OCI-M2 (cell line): ENCODE results near the gene IQCE.
"Not testable (repeated sequence)": the region's sequence is repeated elsewhere in the genome, so short reads cannot be mapped to it uniquely, and the experiment has no call there.

Source experiments
- DNase-seq: peaks from one replicate; lab custom pipeline; 2025; ENCODE audit not compliant: unreplicated experiment; lab: John Stamatoyannopoulos, UW

The IQCE gene

DNA sequence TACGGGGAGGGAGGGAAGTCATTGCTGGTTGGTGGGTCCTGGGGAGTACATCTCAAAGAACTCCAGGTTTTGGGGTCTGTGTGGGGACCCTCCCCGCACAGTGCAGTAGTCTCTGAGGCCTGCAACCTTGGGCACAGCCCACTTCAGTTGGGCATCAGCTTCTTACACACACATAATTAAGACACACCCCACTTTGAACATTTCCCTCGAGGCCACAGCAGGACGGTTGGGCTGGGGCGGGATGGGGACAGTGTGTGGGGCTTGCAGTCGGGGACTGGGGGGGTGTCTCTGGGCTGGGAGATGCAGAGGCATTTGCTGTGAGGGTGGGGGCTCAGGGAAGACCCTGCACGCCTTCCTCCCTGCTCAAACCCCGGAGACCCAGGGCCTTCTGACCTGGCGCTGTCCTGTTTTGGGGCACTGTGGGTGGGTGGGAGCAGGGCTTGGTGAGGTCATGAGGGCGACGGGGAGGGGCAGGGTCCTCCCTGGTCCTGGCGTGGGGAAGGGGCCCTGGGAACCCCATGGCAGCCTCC, 38.0 kb upstream of the IQCE start:
- no peak for DNase-seq

DNA sequence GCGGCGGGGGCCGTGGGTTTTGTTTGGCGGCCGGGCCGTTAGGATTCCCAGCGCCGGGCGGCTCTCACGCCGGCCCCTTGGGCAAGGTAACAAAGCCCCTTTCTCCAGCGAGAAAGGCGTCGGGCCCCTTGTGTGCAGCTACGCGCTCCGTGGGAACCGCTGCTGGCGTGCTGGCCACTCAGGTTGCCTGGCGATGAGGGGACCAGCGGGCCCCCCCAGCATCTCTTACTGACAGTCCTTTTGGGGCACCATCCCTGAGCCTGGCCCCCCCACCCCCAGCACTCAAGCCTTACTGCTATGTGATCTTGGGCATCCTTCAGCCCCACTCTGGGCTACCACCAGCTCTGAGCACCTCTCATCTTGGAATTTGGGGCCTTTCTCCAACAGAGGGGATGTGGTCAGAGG, 37.4 kb upstream of the IQCE start:
- DNase-seq = no peak

DNA sequence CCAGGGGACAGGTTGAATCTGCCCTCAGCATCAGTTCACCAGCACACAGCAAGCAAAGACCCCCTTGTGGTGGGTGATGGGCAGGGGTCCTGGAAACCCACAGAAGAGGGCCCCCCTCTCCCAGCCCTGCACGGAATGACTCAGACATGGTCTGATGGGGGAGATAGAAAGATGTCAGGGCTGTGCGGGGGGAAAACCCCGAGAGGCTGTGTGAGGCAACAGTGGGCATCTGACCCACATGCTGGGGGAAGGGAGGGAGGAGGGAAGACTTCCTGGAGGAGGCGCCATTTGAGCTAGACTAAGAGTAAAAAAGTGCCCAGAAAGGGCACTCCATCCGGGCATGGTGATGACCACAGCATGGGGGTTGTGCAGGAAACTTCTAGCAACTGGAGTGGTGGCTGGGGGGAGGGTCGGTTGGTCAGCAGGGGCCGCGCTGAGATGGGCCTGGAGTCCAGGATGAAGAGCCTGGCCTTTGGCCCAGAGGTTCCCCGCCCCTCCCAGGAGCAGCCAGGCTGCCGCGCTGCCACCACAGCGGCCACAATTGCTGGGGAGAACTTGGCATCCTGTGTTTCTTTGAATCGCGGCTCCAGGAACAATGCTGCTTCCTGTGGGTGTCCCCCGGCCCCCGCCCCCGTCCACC, 36.7 kb upstream of the IQCE start:
- DNase-seq = no peak

DNA sequence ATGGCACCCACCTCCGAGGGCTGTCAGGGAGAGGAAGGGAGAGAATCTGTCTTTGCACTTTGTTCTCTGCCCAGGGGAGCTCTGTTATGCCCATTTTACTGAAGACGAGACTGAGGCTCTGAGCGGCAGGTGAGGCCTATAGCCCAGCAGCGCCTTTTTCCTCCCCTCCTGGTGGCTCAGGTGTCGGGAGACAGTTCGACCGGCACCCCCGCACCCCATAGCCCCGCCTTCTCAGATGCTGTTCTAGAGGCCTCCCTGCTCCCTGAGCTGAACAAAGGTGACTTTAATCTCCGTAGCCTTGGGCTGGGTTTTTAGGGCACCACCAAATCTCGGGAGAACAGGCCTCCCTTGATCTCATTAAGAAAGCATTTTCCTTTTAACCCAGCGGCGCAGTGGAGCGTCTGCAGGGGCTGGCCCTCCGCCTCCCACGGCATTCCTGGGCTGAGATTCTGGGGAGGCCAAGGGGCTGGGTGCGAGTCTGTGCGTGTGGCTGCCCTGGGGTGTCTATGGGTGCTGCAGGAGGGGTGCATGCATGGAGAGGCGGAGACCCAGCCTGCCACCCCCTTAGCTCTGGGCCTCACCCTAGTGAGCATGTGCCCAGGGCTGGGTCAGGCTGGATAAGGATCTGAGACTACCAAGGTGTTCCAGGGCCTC, 35.9 kb upstream of the IQCE start:
- no peak for DNase-seq

DNA sequence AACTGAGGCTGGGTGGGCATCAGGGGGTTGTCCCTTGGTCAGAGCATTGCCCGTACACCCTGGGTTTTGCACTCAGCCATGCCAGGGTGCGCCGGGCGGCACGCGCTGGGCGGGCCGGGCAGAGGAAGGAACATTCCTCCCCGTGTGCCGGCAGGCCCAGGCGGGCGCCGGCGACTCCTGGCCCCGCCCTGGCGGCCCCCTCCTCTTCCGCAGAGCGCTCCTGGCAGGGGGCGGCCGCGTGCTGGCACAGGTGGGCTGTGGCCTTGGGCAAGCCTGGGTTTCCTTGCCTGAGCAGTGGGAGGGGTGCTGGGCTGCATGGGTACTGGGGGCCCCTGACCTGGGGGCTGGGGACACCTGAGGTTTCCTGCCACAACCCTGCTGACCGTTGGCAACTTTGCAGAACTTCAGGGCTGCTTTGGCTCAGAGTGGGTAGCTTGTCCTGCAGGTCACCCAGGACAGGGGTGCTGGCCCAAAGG, 35.3 kb upstream of the IQCE start:
- DNase-seq = no peak

DNA sequence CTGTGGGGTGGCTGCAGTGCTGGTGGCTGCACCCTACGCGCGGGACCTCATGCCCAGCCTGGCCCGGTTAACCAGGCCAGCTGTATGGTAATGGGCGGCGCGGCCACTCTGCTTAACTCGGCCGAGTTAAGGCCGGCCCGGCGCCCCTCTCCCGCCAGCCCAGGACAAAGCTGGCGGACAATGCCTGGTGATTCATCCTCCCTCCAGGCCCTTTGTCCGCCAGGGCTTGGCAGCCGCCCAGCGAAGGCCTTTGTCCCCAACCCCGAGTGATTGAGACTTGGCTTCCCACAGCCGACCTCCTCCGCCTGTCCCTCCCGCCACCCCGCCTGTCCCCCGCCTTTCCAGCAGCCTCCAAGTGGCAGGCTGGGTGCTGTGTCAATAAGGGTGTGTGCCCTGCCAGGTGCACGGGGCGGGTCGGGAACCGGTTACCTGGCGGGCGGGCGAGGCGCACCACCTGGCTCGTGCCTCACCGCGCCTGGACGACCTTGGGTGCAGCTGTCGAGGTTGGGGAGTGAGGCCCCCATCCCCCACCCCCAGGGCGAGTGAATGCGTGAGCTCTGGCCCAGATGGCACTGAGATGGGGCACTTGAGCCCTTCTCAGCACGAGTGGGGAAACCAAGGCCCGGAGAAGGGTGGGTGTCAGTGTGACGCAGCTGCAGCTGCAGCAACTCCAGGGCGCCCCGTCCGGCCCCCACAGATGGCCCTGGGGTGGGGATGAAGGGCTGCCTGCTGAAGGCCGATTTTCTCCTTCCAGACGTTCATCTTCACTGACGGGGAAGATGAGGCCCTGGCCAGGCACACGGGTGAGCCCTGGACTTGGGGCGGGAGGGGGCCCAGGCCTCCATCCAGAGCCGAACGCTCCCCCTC, 34.6 kb upstream of the IQCE start:
- DNase-seq = no peak

DNA sequence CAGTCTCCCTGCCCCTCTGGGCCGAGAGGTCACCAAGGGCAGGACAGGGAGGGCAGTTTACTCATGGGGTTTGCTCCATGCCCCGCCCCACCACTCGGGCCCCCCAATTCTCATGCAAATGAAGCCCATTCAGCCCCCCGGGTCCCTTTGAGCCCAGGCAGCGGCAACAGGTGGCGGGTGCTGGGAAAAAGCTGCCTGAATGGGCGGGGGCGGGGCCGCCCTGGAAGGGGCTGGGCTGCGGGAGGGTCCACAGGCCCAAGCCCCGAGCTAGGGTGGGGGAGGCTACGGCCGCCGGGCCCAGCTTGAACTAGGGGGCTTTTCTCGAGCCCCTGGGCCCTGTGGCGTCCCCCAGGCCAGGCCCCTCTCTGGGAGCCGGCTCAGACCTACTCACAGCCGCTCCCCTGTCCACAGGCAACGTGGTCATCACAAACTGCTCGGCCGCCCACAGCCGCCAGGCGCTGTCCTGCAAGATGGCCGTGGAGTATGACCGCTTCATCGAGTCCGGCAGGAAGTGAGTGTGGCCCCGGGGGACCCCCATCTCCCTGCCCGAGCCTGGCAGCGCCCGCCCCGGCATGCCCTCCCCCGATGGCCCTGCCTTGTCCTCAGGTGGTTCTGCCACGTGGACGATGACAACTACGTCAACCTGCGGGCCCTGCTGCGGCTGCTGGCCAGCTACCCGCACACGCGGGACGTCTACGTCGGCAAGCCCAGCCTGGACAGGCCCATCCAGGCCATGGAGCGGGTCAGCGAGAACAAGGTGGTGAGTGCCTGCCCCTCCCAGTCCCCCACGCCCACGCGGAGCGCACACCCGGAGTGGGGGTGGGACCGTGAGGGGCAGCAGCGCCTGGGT, 33.7 kb upstream of the IQCE start:
- no peak for DNase-seq

DNA sequence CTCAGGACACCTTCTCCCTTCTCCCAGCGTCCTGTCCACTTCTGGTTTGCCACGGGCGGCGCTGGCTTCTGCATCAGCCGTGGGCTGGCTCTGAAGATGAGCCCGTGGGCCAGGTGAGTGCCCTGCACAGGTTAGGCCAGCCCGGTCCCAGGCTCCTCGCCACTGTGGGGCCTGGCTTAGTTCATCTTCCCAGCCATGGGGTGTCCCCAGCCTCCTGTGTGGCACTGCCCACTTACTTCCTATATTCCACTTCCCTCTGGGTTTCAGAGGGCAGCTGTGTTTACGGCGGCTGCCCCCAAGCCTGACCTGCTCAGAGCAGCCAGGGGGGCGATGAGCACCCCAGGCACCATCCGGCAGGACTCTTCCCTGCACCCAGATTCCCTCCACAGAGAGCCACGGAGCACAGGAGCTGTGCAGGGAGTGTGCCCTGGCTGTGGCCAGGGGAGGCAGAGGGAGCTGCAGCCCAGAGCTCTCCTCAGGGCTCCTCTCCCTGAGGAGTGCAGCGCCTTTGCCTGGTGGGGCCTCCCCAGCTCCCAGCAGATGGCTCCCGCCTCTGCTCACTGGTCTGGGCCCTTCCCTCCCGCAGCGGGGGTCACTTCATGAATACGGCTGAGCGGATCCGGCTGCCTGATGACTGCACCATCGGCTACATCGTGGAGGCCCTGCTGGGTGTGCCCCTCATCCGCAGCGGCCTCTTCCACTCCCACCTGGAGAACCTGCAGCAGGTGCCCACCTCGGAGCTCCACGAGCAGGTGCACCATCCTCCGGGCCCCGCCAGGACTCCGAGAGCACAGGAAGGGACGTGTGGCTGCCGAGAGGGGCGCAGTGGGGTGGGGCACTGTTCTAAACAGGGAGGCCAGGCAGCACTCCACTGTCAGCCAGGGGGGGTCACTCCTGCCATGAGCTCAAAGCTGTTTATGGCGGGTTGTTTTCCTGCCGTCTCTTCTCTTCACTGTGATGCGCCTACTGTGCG, 32.8 kb upstream of the IQCE start:
- no peak for DNase-seq

DNA sequence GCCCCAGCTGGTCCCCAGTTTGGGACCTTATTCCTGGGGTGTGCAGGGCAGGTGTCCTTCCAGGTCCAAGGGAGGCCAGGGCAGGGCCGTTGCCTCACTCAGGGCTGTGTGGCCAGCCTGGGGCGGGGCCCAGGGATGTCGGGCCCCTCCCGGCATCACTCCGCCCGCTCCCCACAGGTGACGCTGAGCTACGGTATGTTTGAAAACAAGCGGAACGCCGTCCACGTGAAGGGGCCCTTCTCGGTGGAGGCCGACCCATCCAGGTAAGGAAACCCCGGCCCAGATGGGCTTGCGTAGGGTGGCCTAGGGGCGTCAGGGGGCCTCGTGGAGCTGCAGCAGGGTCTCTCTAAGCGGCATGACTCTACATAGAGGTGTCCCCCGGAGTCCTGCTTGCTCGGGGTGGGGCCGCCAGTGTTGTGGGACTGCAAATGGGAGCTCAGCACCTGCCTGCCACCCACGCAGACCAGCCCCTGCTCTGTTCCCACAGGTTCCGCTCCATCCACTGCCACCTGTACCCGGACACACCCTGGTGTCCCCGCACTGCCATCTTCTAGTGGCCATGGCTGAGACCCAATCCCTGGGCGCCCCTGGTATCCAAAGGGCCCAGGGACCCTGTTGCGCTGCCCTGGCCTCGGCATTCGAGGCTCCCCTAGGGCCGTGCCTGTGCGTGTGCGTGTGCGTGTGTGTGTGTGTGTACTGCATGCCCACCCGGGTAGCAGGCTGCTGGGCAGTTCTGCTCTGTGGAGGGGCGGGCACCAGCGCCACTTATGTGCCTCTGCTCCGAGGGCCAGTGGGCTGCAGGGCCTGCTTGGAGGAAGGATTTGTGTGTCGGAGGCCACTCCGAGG, 31.9 kb upstream of the IQCE start:
- no peak for DNase-seq

DNA sequence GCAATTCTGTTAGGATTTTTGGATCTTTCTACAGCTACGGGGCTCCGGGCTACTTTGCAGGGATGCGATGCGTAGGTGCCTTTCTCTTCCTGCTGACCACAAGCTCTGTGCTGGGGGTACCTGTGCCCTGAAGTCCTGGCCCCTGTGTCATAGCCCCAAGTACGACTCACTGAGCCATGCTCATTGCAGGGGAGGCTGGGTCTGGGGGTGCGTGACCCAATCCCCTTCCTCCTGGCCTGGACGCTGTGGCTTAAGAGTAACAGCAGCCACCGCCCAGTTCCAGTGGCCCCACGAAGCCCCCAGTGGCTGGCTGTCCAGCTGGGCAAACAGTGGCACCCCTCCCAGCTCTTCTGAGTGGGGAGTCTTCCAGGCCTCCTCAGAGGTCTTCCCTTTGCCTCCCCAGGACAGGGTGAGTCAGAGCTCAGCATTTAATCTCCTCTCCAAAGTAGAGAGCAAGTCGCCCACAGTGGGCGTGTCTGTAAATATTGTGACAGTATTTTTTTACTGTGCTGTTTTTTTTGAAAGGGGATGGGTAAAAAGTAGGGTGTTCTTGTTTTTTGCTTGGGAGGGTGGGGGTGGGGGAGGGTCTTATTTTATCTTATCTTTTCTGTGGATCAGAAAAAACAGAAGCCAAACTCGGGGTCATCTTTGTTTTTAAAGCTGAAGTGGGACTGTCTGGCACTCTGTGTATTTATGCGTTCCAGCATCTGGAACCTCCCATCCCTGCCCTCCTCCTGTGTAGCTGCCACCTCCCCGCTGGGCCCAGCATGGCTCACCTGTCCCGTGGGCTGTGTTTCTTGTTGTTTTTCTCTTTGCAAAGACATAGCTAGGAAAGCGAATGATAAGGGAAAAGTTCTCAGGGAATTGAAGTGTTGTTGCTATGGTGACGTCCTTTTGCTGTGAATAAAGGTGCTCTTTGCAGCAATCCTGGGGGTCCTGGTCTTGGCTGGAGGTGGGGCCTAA, 31.0 kb upstream of the IQCE start:
- no peak for DNase-seq

DNA sequence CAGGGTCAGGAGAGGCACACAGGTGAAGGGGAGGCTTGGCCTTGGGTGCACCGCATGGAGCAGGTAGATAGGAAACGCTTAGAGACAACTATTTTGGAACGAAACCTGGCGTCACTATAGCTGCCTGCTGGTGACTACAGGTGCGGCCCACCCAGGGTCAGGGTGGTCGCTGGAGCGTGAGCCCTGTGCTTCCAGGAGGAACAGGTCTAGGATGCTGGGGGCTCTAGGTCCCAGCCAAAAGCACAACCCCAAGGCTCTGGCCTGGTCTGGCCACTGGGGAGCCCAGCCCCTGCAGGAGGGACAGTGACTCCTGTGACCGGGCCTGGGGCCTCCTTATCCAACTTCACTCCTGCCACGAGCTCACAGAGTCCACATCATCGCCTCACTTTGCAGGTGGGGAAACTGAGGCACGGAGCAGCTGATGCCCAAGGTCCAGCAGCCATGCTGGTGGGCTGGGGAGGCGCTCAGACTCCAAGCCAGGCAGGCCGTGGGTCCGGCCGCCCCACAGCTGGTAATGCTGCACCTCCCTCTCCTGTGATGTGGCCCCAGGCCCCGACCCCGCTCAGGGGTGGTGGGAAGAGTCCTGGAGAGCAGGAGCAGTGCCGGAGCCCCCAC, 30.2 kb upstream of the IQCE start:
- no peak for DNase-seq

DNA sequence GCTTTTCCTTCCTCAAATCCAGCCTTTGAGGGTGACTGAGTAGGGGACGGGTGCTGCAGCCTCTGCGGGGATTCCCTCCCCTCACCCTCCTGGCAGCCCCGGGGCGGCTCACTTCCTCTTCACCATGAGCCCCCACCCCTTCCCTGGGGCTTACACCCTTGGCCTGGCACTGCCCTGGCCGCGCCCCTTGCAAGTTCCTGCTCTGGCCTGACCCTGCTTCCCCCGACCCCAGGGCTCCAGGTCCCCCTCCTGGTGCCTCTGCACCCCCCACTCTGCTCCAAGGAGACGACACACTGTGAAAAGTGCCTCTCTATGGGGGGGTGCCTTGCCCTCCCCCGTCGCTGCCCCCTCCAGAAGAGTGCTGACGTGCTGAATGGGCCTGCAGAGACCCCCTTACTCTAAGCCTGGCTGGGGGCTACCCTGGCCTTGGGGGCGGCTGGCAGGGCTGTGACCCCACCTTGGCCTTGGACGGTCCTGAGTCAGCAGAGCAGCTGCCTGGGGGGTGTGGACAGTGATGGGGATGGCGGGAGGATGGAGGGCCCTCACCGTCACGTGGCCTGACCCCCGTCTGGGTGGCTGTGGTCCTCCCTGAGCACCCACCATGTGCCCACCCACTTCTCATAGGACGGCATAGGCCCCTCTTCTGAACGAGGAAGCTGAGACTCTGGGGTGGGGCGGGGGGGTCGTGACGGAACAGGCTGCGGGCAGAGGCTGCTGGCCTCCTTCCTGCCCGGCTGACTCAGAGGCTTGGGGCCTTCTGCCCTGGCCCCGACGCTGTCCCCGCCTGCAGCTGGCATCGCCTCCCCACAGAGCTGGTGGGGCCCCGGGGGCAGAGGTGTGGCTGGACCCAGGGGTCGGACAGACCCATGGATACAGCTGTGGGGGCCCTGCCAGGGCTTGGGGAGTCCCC, 29.4 kb upstream of the IQCE start:
- no peak for DNase-seq

DNA sequence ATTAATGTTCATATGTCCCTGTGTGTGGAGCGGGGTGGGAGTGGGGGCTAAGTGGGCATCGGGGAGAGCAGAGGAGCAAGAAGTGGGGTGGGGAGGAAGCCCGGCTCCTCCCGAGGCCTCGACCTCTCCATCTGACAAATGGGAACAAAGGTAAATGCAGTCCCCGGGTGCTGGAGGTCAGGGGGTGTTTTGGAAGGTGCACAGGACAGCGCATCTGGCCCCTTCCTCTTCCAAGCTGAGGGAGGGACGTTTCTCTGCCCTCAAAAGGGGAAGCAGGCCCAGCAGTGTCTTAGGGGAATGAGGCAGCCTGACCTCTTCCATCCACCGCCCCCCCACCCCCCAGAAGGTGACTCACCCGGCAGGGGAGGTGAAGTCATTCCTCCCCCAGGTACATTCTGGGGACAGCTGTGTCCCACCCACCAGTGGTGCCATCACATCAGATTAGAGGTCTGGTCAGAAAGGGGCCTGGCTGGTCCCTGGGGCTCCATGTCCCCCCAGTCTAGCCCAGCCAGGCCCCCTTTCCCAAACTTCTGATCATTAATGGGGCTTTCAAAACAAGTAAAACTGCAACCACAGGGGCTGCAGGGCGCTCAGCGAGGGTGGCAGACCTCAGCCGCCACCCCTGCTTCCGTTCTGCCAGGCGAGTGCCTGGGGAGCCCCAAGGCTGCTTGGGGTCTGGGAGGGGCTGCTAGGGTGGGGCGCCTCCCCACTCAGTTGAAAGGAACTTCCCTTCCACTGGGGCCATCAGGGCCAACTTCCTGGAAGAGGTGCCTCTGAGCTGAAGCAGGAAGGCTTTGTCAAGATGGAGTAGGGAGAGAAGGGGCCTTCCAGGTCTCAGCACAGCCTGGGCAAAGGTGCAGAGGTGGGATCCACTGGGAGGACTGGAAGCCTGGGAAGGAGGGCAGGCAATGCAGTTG, 28.4 kb upstream of the IQCE start:
- DNase-seq = no peak

DNA sequence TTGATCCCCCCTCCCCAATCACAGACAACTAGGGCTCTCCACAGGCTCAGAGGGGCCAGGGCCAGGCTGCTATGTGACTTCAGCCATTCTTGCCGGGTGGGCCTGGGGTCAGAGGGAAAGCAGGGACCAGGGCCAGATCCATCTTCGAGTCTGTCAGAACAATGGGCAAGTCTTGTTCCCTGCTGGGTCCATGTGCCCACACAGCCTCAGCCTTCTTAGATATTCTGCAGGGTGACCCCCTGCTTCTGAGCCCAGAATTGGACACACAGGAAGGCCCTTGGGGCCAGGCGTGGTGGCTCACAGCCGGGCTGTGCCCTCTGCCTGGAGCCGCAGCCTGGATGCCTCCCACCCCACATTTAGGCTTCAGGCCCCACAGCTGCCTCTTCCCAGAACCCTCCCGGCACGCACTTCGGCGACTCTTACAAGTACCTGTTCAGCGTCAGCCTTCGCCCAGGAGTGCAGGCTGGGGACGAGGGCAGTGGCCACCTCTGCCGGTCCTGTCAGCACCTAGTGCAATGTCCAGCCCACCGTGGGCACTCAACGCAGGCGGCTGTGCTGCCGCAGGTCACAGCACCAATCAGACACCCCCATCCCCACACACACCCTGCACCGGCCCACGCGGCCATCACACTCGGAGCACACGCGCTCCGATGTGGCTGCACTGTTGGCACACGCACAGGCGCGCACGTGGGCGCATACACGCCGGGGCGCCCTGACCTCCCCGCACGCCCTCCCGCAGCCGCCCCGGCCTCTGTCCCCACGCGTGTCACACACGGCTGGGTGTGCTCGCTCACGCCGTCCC, 27.6 kb upstream of the IQCE start:
- DNase-seq = not testable (repeated sequence)
